MCF 10A (cell line): ENCODE measurements around the gene PCMTD2. TPM values are rescaled to one million over a fixed set of nuclear protein-coding genes. Genes with fewer than 3 reads are reported as not detected.

Source experiments
- BruUV-seq: library from RNA; stranded (reverse); fragments of 400-500 nt; replicated peaks from 2 replicates; lab custom pipeline; 2021; lab: Mats Ljungman, UMichigan
- CTCF ChIA-PET: fragments of 300-600 bp; sonication (Branson Sonifier 250); formaldehyde crosslinking; extraction: SDS; loops from one replicate; lab custom pipeline; 2021; ENCODE audit warnings: antibody characterized with exemption, inconsistent platforms; lab: Yijun Ruan, JAX
- POLR2A ChIA-PET: fragments of 300-600, 350-650 bp; sonication (Branson Sonifier 250); formaldehyde crosslinking; extraction: SDS; loops from one replicate; lab custom pipeline; 2020; ENCODE audit warnings: antibody characterized with exemption, inconsistent platforms; lab: Yijun Ruan, JAX
- DNase-seq: peaks from one replicate; pipeline ENCODE4 v3.0.0-alpha.2; 2018; ENCODE audit not compliant: unreplicated experiment
- H3K27ac Mint-ChIP-seq: one replicate; pipeline ENCODE4 v1.8.0; 2022; ENCODE audit warnings: mild to moderate bottlenecking, low read depth, mixed read lengths; ENCODE audit not compliant: unreplicated experiment
- H3K27me3 Mint-ChIP-seq: one replicate; pipeline ENCODE4 v1.8.0; 2022; ENCODE audit warnings: mixed read lengths; ENCODE audit not compliant: insufficient read depth, unreplicated experiment
- H3K36me3 Mint-ChIP-seq: one replicate; pipeline ENCODE4 v1.8.0; 2022; ENCODE audit warnings: mild to moderate bottlenecking, moderate library complexity, mixed read lengths; ENCODE audit not compliant: insufficient read depth, unreplicated experiment
- H3K4me1 Mint-ChIP-seq: one replicate; pipeline ENCODE4 v1.8.0; 2022; ENCODE audit warnings: mixed read lengths; ENCODE audit not compliant: insufficient read depth, unreplicated experiment
- H3K4me3 Mint-ChIP-seq: one replicate; pipeline ENCODE4 v1.8.0; 2022; ENCODE audit warnings: mild to moderate bottlenecking, moderate library complexity, mixed read lengths; ENCODE audit not compliant: unreplicated experiment
- H3K9me3 Mint-ChIP-seq: one replicate; pipeline ENCODE4 v1.8.0; 2022; ENCODE audit warnings: mixed read lengths; ENCODE audit not compliant: unreplicated experiment
- intact Hi-C: fragments of 100-400 bp; cut with micrococcal nuclease; formaldehyde crosslinking; loops from 2 replicates; pipeline ENCODE4 v1.14.1; 2022
- total RNA-seq: library from RNA; stranded (reverse); gene quantifications from 2 replicates; pipeline ENCODE4 v1.2.3, GENCODE V29; 2022
- TF ChIP-seq, protein P1 (sequence below): fragments of 200-600 bp; IDR thresholded peaks from one replicate; pipeline ENCODE4 v1.8.0; 2022; ENCODE audit warnings: antibody characterized with exemption, mild to moderate bottlenecking; ENCODE audit not compliant: unreplicated experiment

PCMTD2 gene
- total RNA-seq, 1 experiment from 2014 or later, result 39.4 TPM

DNA sequence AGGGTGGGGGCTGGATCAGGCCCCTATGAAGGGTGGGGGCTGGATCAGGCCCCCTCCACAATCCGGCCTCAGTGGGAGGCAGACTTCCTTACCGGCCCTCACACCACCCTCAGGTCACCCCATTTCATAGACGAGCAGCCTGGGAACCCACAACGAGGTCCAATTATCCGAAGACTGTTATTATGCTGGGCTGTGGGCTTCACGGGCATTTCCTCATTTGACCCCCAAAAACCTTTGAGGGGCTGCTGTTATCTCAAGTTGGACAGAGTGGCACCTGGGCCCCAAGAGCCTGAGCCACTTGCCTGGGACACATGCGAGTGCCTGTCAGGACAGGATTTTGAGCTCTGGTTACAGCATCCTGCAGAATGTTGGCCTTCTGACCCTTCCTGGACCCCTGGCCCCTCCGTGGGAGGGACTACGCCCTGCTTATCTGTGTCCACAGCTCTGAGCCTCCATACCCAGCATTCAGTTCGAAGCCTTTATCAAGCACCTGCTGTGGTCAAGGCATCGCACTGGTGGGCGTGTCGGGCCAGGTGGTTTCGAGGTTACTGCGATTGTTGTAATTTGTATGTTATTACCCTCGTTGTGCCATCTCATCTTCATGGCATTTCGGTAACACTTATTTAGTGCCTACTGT lies 34.5 kb upstream of the PCMTD2 start:
- TF ChIP-seq, protein P1, sequence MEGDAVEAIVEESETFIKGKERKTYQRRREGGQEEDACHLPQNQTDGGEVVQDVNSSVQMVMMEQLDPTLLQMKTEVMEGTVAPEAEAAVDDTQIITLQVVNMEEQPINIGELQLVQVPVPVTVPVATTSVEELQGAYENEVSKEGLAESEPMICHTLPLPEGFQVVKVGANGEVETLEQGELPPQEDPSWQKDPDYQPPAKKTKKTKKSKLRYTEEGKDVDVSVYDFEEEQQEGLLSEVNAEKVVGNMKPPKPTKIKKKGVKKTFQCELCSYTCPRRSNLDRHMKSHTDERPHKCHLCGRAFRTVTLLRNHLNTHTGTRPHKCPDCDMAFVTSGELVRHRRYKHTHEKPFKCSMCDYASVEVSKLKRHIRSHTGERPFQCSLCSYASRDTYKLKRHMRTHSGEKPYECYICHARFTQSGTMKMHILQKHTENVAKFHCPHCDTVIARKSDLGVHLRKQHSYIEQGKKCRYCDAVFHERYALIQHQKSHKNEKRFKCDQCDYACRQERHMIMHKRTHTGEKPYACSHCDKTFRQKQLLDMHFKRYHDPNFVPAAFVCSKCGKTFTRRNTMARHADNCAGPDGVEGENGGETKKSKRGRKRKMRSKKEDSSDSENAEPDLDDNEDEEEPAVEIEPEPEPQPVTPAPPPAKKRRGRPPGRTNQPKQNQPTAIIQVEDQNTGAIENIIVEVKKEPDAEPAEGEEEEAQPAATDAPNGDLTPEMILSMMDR, result no peak
- no peak overlapping the region for H3K27ac Mint-ChIP-seq
- no TSS peak for BruUV-seq
- H3K27me3 Mint-ChIP-seq, result peaks cover 20% of the 10 kb centered on the region
- CTCF ChIA-PET, result interaction anchor here (1.0 to 1.1 kb wide), 2 partner anchors 63 to 101 kb away, joined by 3 to 4 read pairs; no protein-coding TSS in a partner anchor
- H3K36me3 Mint-ChIP-seq, result no peaks in the 10 kb centered on the region
- no peak overlapping the region for H3K4me3 Mint-ChIP-seq
- POLR2A ChIA-PET, result interaction anchor here (1.8 kb wide), 1 partner anchor 35 kb away, joined by 25 read pairs; the partner anchor contains the start of gene PCMTD2
- DNase-seq, result no peak
- no peaks in the 10 kb centered on the region for H3K9me3 Mint-ChIP-seq
- peaks cover 6% of the 10 kb centered on the region for H3K4me1 Mint-ChIP-seq
- intact Hi-C loops, result no loop called here

DNA sequence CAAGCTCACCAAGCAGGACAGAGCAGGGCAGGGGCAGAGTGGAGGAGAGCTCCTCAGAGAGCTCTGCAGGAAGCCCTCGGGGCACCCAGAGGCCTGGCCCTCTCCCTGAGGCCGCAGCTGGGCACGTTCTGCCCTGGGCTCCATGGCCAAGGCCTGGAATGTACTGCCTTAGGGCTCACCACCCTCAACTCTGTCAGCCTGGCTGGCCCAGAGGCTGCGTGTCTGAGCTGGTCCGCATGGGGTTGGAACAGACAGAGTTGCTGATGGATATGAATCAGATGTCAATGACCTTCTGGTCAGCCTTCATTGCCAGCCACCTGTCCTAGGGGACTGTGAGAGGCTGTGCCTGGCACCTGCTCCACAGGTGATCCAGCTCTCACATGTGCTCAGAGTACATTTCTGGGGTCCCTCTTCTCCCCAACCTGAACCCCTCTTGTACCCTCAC lies 33.2 kb upstream of the PCMTD2 start:
- ChIA-PET CTCF (interaction anchor here (0.6 to 0.9 kb wide), 4 partner anchors 12 to 519 kb away, joined by 3 to 5 read pairs (median 3); partner anchors contain the start of gene PCMTD2), POLR2A (interaction anchor here (0.6 to 1.8 kb wide), 5 partner anchors 28 to 142 kb away, joined by 3 to 25 read pairs (median 4); partner anchors contain the start of gene PCMTD2)
- H3K27me3 Mint-ChIP-seq, result peaks cover 20% of the 10 kb centered on the region
- intact Hi-C loops, result no loop called here
- H3K36me3 Mint-ChIP-seq, result no peaks in the 10 kb centered on the region
- no peak overlapping the region for H3K4me3 Mint-ChIP-seq
- H3K27ac Mint-ChIP-seq, result no peak overlapping the region
- no TSS peak for BruUV-seq
- no peaks in the 10 kb centered on the region for H3K9me3 Mint-ChIP-seq
- peaks cover 6% of the 10 kb centered on the region for H3K4me1 Mint-ChIP-seq
- TF ChIP-seq, protein P1, result no peak
- peak; percentile 13 for DNase-seq

DNA sequence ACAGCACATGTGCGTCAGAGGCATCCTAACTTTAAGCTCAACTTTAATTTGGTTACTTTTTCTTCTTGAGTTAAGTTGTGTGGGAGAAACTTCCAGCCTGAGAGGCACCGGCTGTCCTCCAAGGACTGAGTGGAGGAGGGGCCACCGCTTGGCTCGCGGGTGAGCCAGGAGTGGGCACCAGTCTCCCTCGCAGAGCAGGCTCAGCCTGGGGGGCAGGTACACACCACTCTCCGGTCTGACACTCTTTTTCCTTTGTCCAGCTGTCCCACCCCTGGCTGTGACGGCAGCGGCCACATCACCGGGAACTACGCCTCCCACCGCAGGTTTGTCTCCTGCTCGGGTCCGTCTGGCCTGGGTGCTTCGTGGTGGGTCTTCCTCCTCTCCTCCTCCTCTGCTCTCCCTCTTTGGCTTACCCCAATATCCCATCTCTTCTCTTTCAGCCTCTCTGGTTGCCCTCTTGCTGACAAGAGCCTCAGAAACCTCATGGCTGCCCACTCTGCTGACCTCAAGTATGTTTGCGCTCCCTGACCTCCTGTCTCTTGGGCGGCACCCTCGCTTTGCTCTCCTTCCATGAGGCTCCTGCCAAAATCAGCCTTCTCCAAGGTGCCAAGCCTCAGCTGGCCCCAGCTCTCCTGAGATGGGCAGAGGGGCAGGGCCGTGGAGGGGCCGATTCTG lies 32.6 kb upstream of the PCMTD2 start:
- Mint-ChIP-seq H3K27me3 (peaks cover 20% of the 10 kb centered on the region), H3K4me1 (peaks cover 6% of the 10 kb centered on the region), H3K27ac (no peak overlapping the region), H3K4me3 (no peak overlapping the region), H3K9me3 (no peaks in the 10 kb centered on the region), H3K36me3 (no peaks in the 10 kb centered on the region)
- POLR2A ChIA-PET, result interaction anchor here (1.2 to 1.8 kb wide), 5 partner anchors 27 to 40 kb away, joined by 3 to 25 read pairs (median 4); partner anchors contain the start of gene PCMTD2
- TF ChIP-seq, protein P1, result no peak
- CTCF ChIA-PET, result interaction anchor here (0.6 to 0.9 kb wide), 3 partner anchors 11 to 183 kb away, joined by 3 to 5 read pairs (median 3); partner anchors contain the start of gene PCMTD2
- intact Hi-C loops, result no loop called here
- BruUV-seq, result no TSS peak
- no peak for DNase-seq
